Inferior parietal cortex (tissue), 1 donor: Measurements from ENCODE around the gene RGS13.

ENCODE experiments used
- DNase-seq: peaks from one replicate; pipeline ENCODE4 v3.0.0-alpha.2; 2016; ENCODE audit errors: extremely low spot score

The RGS13 gene

GRCh38 chr1:192635939-192636338, at the start of gene RGS13:
Gene RGS13, plus strand, starts transcription at chr1:192636147. Its CDS starts 8,188 bp downstream, at chr1:192644335.
- no peak for DNase-seq

GRCh38 chr1:192587386-192588266, 48.3 kb upstream of the RGS13 start:
- DNase-seq, result no peak

GRCh38 chr1:192588546-192588945, 47.4 kb upstream of the RGS13 start:
- DNase-seq, result no peak

GRCh38 chr1:192589813-192590212, 46.1 kb upstream of the RGS13 start:
- no peak for DNase-seq

- no peak for DNase-seq
Observed at GRCh38 chr1:192592517-192592916, 43.4 kb upstream of the RGS13 start.

GRCh38 chr1:192592981-192593708, 42.8 kb upstream of the RGS13 start:
- DNase-seq, result no peak

GRCh38 chr1:192595299-192595698, 40.6 kb upstream of the RGS13 start:
- DNase-seq, result no peak

- DNase-seq, result no peak
Observed at GRCh38 chr1:192598589-192598988, 37.4 kb upstream of the RGS13 start.

- no peak for DNase-seq
Observed at GRCh38 chr1:192600275-192600674, 35.7 kb upstream of the RGS13 start.

- DNase-seq, result no peak
Observed at GRCh38 chr1:192601143-192601542, 34.8 kb upstream of the RGS13 start.

- DNase-seq, result no peak
Observed at GRCh38 chr1:192601567-192601966, 34.4 kb upstream of the RGS13 start.

GRCh38 chr1:192602757-192603156, 33.2 kb upstream of the RGS13 start:
- no peak for DNase-seq

GRCh38 chr1:192603218-192603787, 32.6 kb upstream of the RGS13 start:
- no peak for DNase-seq

GRCh38 chr1:192604979-192605620, 30.8 kb upstream of the RGS13 start:
- DNase-seq, result no peak

- no peak for DNase-seq
Observed at GRCh38 chr1:192608671-192609070, 27.3 kb upstream of the RGS13 start.

- DNase-seq, result no peak
Observed at GRCh38 chr1:192609110-192610079, 26.6 kb upstream of the RGS13 start.

GRCh38 chr1:192610112-192610889, 25.6 kb upstream of the RGS13 start:
- peak; percentile 28 for DNase-seq

GRCh38 chr1:192615055-192615454, 20.9 kb upstream of the RGS13 start:
- no peak for DNase-seq

- no peak for DNase-seq
Observed at GRCh38 chr1:192620071-192620635, 15.8 kb upstream of the RGS13 start.
